ENCODE data around the gene SIPA1. TPM values are rescaled to one million over a fixed set of nuclear protein-coding genes. Genes with fewer than 3 reads are reported as not detected.

SIPA1 gene
- total RNA-seq, 4 donors from 2014 or later: 14.9 to 21.6 (median 19.0) TPM

GRCh38 chr11:65623852-65624616, 13.9 kb upstream of the SIPA1 start:
- TF ChIP-seq POLR2A (IDR thresholded peaks at IDR 0.05): no peak
- TF ChIP-seq EP300 (IDR thresholded peaks at IDR 0.05): no peak
- no peak for TF ChIP-seq CTCF (IDR thresholded peaks at IDR 0.05)
- no peak for TF ChIP-seq POLR2AphosphoS5 (IDR thresholded peaks at IDR 0.05)
- Histone ChIP-seq H3K4me1 (no peaks in the 10 kb centered on the region), H3K4me3 (no peak overlapping the region), H3K9me3 (no peaks in the 10 kb centered on the region), H3K27ac (no peak overlapping the region), H3K27me3 (no peaks in the 10 kb centered on the region), H3K36me3 (peaks cover 97% of the 10 kb centered on the region)
- WGBS: 93% methylated on average over 21 of the region's 25 CpGs
- DNase-seq (ENCODE audit: low spot score in 2 of 2): no peak

- H3K9me3 ChIP-seq: no peaks in the 10 kb centered on the region
- no peak overlapping the region for H3K27ac ChIP-seq
- no peak overlapping the region for H3K4me3 ChIP-seq
- H3K27me3 ChIP-seq: no peaks in the 10 kb centered on the region
- no peak for TF ChIP-seq CTCF (IDR thresholded peaks at IDR 0.05)
- no peak for TF ChIP-seq POLR2AphosphoS5 (IDR thresholded peaks at IDR 0.05)
- no peak for TF ChIP-seq EP300 (IDR thresholded peaks at IDR 0.05)
- TF ChIP-seq POLR2A (IDR thresholded peaks at IDR 0.05): no peak
- DNase-seq (ENCODE audit: low spot score in 2 of 2): no peak
- 97% methylated on average over 12 of the region's 30 CpGs for WGBS
- H3K36me3 ChIP-seq: peaks cover 97% of the 10 kb centered on the region
- H3K4me1 ChIP-seq: no peaks in the 10 kb centered on the region
These were observed 12.8 kb upstream of the SIPA1 start for GRCh38 chr11:65624931-65625627.

GRCh38 chr11:65625628-65626342, 12.1 kb upstream of the SIPA1 start:
- Histone ChIP-seq H3K9me3 (no peaks in the 10 kb centered on the region), H3K36me3 (peaks cover 97% of the 10 kb centered on the region), H3K4me1 (no peaks in the 10 kb centered on the region), H3K27ac (no peak overlapping the region), H3K27me3 (no peaks in the 10 kb centered on the region), H3K4me3 (no peak overlapping the region)
- WGBS: 64% methylated on average over 26 of the region's 30 CpGs
- no peak for DNase-seq (ENCODE audit: low spot score in 2 of 2)
- TF ChIP-seq CTCF (IDR thresholded peaks at IDR 0.05) (peak; percentile 27 to 39), POLR2AphosphoS5 (IDR thresholded peaks at IDR 0.05) (no peak)

- Histone ChIP-seq H3K9me3 (no peaks in the 10 kb centered on the region), H3K27ac (no peak overlapping the region), H3K27me3 (no peaks in the 10 kb centered on the region), H3K36me3 (peaks cover 96% of the 10 kb centered on the region), H3K4me1 (no peaks in the 10 kb centered on the region), H3K4me3 (no peak overlapping the region)
- no peak for DNase-seq (ENCODE audit: low spot score in 2 of 2)
- TF ChIP-seq POLR2AphosphoS5 (IDR thresholded peaks at IDR 0.05): no peak
- no peak for TF ChIP-seq EP300 (IDR thresholded peaks at IDR 0.05)
- TF ChIP-seq CTCF (IDR thresholded peaks at IDR 0.05): no peak
- no peak for TF ChIP-seq POLR2A (IDR thresholded peaks at IDR 0.05)
- WGBS: 98% methylated on average over 12 of the region's 13 CpGs
These were observed 10.7 kb upstream of the SIPA1 start for GRCh38 chr11:65627202-65627601.

GRCh38 chr11:65629579-65629978, 8.3 kb upstream of the SIPA1 start:
- Histone ChIP-seq H3K4me3 (no peak overlapping the region), H3K4me1 (no peaks in the 10 kb centered on the region), H3K36me3 (peaks cover 91% of the 10 kb centered on the region), H3K27me3 (no peaks in the 10 kb centered on the region), H3K9me3 (no peaks in the 10 kb centered on the region), H3K27ac (no peak overlapping the region)
- WGBS: 86% methylated on average over 6 of the region's 14 CpGs
- DNase-seq (ENCODE audit: low spot score in 2 of 2): no peak
- TF ChIP-seq POLR2AphosphoS5 (IDR thresholded peaks at IDR 0.05): no peak
- TF ChIP-seq EP300 (IDR thresholded peaks at IDR 0.05): no peak
- TF ChIP-seq CTCF (IDR thresholded peaks at IDR 0.05): no peak
- TF ChIP-seq POLR2A (IDR thresholded peaks at IDR 0.05): no peak

All from suprapubic skin (tissue), 4 donors.